ENCODE data around the gene SLC25A23. TPM values are rescaled to one million over a fixed set of nuclear protein-coding genes. Genes with fewer than 3 reads are reported as not detected.
"Not testable (repeated sequence)": the region's sequence is repeated elsewhere in the genome, so short reads cannot be mapped to it uniquely, and the experiment has no call there.

SLC25A23 gene
- total RNA-seq, 1 donor from 2014 or later: 143 TPM

DNA sequence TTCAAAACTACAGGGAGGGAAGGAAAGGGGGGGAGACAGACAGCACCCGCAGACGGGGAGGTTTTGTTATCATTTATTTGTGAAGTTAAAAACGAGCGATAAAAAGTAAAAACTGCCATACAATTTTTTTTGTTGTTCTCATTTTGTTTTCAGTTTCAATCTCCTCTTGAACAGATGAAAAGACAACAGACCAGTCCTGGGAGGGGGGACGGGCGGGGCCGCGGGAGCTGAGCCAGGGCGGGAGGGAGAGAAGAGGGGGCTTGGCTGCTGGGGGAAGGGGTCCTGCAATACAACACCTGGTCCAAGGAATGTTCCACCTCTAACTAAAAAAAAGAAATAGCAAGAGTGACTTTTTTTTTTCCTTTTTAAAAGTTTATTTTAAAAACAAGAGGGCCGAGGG lies 46.3 kb downstream of the SLC25A23 start:
- DNase-seq (ENCODE audit: low spot score): no peak
- intact Hi-C loops (cut with DNase I): no loop called here

DNA sequence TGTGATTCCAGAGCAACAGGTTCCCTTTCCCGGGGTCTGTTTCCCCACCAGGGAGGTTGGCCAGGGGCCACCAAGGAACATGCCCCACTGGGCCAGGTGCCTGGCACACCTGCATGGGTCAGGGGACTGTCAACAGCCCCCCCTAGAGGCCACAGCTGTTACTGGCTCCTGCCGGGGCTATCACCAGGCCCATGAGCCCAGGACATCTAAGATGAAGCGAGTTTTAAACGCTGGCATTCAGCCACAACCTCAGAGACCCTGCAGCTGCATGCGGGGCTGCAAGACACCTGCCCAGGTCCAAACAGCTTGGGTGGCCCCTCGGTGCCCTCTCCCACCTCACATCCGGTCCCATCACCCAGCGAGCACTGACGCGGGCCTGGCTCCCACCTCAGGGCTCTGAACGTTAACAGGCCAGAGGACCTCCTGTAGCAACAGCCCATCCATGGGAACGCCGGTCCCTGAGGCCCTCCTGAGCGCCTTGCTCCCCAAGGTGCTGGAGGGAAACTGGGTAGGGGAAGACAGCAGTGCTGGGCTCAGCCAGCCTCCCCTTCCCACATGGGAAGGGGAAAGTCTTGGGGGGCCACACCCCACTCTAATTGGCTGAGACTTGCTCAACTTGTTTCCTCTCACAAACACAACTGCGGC lies 47.0 kb downstream of the SLC25A23 start:
- no peak for DNase-seq (ENCODE audit: low spot score)
- intact Hi-C loops (cut with DNase I): no loop called here

DNA sequence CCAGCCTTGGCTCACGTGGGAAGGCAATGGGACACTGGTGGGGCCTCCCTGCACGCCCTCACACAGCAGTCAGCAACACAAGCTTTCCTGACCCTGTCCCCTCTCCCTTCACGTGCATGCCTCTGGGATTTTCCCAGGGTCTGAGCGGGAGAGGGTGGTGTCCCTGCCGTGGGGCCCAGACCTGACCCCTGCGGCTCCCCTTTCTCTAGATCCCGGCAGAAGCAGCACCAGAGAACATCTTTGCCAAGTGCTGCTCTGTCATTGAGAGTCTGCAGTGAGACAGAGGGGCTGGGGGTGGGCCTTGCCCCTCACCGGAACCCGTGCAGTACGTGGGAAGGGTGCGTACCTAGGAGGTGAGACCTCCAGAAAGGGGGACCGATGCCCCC lies 47.5 kb downstream of the SLC25A23 start:
- no peak for DNase-seq (ENCODE audit: low spot score)
- intact Hi-C loops (cut with DNase I): no loop called here

DNA sequence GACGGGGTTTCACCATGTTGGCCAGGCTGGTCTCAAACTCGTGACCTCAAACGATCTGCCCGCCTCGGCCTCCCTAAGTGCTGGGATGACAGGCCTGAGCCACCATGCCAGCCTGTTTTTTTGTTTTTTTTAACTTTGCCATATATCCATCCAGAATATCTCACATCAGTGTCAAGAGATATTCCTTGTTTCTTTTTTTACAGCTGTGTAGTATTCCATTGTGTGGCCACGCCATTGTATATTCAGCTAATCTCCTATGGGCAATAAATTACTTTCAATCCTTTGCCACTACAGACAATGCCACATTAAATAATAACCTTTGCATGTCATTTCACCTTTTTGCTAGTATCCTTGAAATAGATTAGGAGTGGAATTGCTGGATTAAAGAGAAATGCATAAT lies 50.2 kb downstream of the SLC25A23 start:
- intact Hi-C loops (cut with DNase I): no loop called here
- no peak for DNase-seq (ENCODE audit: low spot score)

DNA sequence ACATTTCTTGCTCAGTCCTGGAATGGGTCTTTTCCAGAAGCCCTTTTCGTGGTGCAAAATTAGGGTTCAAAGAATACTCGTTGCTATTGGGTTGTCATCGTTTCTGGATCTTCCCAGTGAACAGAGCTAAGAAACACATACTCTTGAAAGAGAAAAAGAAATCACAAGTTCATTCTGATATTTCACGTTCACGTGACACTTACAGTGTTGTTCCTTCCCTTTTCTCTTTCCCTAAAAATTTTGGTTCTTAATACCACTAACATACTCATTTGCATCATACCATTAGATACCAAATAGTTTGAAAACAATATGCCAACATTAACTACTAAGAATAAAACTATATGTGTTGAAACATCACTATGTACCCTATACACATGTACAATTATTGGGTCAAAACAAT lies 53.2 kb downstream of the SLC25A23 start:
- intact Hi-C loops (cut with DNase I): no loop called here
- DNase-seq (ENCODE audit: low spot score): no peak

DNA sequence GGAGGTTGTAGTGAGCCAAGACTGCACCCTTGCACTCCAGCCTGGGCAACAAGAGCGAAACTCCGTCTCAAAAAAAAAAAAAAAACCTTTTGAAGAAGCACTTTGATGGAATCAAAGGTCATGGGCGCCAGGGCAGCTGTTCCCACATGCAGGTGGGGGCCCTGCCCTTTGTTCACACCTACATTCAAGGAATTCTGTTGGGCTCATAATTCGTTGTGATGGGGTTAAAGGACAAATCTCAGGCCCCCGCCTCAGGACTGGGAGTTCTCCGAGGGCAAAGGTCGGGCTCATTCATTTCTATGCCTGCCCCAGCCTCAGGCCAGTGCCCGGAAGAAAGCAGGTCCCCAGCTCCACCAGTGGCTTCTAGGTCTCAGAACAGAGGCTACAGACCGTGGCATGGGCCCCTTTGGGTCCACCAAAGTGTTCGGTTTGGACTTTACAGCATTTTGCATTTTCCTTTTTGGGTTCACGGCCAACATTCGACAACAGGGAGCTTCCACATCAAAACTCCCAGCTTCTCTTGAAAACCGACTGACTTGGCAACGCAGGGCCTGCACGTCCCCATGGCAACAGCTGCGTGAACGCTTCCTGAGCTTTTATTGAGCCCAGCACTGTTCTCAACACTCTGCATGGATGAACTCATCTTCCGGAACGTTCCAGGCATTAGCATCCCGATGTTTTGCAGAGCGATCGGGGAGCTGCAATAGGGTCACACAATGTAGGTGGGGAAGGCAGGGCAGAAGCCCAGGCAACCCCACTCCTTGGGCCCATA lies 56.6 kb downstream of the SLC25A23 start:
- no peak for DNase-seq (ENCODE audit: low spot score)

DNA sequence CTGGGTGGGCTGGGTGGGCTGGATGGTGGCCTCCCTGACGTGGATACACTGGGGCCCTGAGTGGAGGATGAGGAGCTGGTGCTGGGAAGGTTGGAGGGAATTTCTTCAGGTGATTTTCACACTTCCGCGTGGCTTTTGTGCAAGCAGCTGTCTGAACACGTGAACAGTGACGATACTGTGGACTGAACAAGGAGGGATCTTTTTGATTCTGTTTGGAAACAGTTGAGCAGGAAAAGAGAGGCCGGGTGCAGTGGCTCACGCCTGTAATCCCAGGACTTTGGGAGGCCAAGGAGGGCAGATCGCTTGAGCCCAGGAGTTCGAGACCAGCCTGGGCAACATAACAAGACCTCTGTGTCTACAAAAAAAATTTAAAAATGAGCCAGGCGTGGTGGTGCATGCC lies 57.5 kb downstream of the SLC25A23 start:
- no peak for DNase-seq (ENCODE audit: low spot score)
- intact Hi-C loops (cut with DNase I): no loop called here

More for the DNA sequence above, 56.6 kb downstream of the SLC25A23 start:
- intact Hi-C loops (cut with DNase I): no loop called here

DNA sequence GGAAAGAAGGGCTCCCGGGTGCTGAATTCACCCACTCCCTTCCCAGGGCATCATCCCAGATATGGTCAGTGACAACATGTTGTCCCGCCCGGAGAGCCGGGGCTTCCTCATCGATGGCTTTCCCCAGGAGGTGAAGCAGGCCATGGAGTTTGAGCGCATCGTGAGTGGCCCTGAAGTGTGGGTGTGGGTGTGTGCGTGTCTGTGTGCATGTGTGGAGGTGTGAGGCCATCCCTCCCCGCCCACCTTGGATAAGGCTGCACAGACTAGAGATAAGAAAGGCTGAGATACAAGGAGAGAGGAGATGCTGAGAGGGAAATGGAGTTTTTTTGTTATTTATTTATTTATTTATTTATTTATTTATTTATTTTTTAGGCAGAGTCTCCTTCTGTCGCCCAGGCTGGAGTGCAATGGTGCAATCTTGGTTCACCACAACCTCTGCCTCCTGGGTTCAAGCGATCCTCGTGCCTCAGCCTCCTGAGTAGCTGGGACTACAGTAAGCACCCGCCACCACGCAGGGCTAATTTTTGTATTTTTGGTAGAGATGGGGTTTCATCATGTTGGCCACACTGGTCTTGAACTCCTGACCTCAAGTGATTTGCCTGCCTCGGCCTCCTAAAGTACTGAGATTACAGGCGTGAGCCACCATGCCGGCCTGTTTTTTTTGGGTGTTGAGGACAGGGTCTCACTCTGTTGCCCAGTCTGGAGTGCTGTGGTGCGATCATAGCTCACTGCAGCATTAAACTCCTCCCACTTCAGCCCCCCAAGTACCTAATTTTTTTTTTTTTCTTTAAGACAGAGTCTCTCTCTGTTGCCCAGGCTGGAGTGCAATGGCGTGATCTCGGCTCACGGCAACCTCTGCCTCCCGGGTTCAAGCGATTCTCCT lies 59.3 kb downstream of the SLC25A23 start:
- intact Hi-C loops (cut with DNase I); DNase-seq (ENCODE audit: low spot score): not testable (repeated sequence)

DNA sequence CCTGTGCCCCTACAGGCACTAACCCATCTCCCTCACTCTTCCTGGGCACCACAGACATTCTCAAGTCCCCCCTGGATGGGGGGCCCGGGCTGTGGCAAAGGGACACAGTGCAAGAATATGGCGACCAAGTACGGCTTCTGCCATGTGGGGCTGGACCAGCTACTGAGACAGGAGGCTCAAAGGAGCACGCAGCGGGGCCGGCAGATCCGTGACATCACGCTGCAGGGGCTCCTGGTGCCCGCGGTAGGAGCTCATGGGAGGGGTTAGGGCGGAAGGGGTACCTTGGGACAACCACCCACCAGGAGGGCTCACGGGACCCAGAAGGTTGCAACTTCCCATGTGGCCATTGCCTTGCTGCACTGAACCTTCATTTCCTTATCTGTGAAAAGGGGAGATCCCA lies 63.3 kb downstream of the SLC25A23 start:
- intact Hi-C loops (cut with DNase I): no loop called here
- DNase-seq (ENCODE audit: low spot score): no peak

DNA sequence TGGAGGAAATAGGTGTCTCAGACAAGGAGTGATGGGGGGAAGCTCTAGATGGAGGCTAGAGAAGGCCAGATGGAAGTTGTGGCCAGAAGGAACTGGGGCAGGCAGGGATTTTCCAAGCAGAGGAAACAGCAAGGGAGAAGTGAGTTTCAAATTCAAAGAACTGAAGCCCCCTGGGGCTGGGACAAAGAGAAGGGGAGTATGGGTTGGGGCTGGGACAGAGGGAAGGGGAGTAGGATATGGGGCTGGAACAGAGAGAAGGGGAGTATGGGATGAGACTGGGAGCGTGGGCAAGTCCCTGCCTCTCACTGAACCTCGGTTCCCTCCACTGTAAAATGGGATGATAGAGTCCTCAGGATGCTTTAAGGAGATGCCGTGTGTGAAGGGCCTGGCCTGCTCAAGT lies 64.8 kb downstream of the SLC25A23 start:
- intact Hi-C loops (cut with DNase I): no loop called here
- no peak for DNase-seq (ENCODE audit: low spot score)

DNA sequence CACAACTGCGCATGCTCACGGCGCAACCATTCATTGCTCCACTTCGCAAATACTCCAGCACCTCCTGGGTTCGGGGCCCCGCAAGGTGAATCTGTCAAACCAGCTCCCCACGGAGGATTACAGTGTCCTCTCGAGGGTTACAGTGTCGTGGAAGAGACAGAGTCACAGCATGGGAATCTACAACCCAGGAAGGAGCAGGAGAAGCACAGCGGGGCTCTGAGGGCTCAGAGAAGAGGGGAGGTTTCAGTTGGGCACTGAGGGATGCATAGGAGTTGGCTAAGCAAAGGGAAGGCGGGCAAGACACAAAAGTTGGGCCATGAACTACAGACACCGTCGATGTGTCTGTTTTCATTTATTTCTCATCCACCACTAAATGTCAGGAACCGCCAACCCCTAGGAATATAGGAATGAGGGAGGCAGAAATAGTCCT lies 65.6 kb downstream of the SLC25A23 start:
- intact Hi-C loops (cut with DNase I): loop anchor here (2.0 kb wide), 1 partner anchor 21 kb away; the partner anchor contains the start of gene ALKBH7

DNA sequence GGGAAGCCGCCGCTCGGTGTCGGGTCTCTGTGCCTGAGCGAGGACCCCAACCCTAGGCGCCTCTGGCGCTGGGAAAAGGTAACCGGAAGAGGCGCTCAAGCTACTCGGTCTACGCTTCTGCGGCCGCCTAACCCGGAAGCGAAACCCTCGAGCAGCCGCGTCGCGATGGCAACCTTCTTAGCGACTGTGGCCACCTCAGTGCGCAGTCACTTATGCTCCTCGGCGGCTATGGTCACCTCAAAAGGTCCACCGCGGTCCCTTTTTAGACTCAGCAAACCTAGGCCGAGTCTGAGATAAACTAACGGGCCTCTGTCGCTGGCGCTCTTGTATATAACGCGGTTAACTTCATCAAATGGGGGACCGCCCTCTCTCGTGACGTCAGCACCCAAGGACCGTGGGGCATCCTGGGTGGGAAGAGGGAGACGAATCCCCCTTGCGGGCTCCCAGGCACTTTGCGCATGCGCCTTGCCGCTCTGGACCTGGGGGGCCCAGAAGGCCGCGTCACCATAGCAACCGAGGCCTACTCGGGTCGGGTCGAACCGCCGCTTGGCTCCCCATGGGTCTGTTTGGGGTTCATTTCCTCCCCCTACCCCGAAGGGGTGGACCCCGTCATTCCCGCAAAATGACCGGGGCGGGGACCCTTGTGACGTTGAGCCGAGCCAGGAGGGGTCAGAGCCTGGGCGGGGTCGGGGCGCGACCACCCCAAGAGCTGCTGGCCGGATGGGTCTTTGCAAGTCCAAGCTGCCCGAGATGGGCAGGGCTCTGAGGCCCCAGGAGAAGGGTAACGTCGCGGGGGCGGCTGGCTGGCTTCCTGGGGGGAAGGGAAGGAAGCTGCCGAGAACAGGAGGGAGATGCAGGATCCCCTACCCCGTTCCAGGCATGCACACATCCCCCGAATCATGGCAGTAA lies 66.3 kb downstream of the SLC25A23 start, which contains the start of gene GTF2F1:
TSS of gene GTF2F1 (minus strand) at position 91 of the 909 bp plus-strand sequence. CDS start 169 bp downstream, outside the sequence.
- peak; percentile 95 for DNase-seq (ENCODE audit: low spot score)
- intact Hi-C loops (cut with DNase I): loop anchor here (2.0 kb wide), 1 partner anchor 21 kb away; the partner anchor contains the start of gene ALKBH7

More for the DNA sequence above, 65.6 kb downstream of the SLC25A23 start:
- no peak for DNase-seq (ENCODE audit: low spot score)

DNA sequence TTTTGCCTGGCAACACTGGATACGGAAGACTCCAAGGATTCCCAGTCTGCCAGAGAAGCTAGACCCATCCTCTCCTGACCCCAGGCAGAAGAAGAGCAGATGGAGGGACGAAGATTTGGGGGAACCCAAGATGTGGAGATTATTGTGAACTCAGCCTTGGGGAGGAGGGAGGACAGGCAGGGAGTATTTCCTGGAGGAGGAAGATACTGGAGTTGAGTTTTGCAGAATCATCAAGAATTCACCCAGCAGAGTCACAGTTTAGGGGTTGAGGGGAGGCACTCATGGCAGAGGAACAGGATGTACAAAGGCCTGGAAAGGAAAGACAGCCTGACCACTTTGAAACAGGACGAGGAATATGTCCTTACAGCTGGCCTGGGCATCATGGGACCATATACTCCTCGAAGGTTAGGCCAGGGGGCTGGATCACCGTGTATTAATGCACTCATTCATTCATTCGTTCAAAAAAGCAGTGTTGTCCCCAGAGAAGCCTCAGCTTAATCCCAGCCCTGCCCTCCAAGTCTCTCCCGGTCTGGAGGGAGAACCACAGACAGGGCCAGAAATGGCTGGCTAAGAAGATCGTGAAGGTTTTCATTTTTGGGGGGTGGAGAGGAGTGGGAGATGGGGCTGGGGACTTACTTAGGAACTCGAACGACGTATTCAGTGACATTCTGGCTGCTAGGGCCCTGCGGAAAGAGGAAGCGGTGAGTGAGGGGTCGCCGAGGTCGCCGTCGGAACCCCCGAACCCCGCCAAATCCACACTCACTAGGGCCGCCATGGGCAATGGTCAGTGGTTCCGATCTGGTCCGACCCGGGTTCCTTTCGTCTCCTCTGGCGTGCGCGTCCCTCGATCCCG lies 67.1 kb downstream of the SLC25A23 start:
- intact Hi-C loops (cut with DNase I): loop anchor here (2.0 kb wide), 1 partner anchor 20 kb away; the partner anchor contains the start of gene ALKBH7
- DNase-seq (ENCODE audit: low spot score): no peak

Small RNA genes lying within 50 kb of the gene (microRNA-seq; reads per million reads assigned to microRNA genes)
- gene MIR3940: 1.8 reads per million
- not detected for gene MIR6790

Other genes starting within 250 kb of the SLC25A23 start
- 30.6 TPM for gene MLLT1, start 179.8 kb downstream of the SLC25A23 start, total RNA-seq
- gene ACER1, start 126.2 kb downstream of the SLC25A23 start, total RNA-seq: not detected
- 59.3 TPM for gene CLPP, start 98.3 kb downstream of the SLC25A23 start, total RNA-seq
- 130 TPM for gene ALKBH7, start 87.0 kb downstream of the SLC25A23 start, total RNA-seq
- gene PSPN, start 83.9 kb downstream of the SLC25A23 start, total RNA-seq: 0.70 TPM
- gene GTF2F1, start 66.6 kb downstream of the SLC25A23 start, total RNA-seq: 30.9 TPM
- 87.6 TPM for gene KHSRP, start 35.0 kb downstream of the SLC25A23 start, total RNA-seq
- gene SLC25A41, start 26.0 kb downstream of the SLC25A23 start, total RNA-seq: 0.83 TPM
- gene CRB3, start 4.5 kb upstream of the SLC25A23 start, total RNA-seq: not detected
- gene DENND1C, start 22.0 kb upstream of the SLC25A23 start, total RNA-seq: 0.78 TPM
- gene TUBB4A, start 42.5 kb upstream of the SLC25A23 start, total RNA-seq: 0.40 TPM
- not detected for gene TNFSF9, start 71.2 kb upstream of the SLC25A23 start, total RNA-seq
- gene CD70, start 131.4 kb upstream of the SLC25A23 start, total RNA-seq: not detected
- 0.35 TPM for gene TNFSF14, start 210.4 kb upstream of the SLC25A23 start, total RNA-seq

All from cardiac septum (tissue), 1 donor.